Measurements from ENCODE around the gene AFF3. TPM values are rescaled to one million over a fixed set of nuclear protein-coding genes. Genes with fewer than 3 reads are reported as not detected.

The AFF3 gene
- total RNA-seq, 4 donors from 2014 or later = 8.5 to 77.2 (median 27.1) TPM

DNA sequence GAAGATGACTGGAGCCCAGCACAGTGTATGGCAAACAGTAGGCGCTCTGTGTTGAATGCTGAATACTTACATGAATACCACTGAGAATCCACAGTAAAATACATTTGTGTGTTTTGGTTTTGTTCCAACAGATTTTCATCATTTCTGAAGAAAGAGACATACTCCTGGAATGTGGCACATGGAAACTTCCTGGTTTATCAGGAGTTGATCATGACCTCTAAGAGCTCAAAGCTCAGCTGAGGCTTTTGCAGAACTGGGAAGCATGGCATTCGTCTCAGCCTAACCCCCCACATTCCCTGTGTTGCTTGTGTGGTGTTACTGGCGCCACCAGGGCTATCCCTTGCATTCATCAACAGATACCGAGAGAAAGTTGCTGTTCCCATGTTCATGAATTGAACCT is 335.6 kb downstream of the AFF3 start:
- H3K36me3 ChIP-seq = no peaks in the 10 kb centered on the region
- no peaks in the 10 kb centered on the region for H3K27me3 ChIP-seq
- H3K27ac ChIP-seq = no peak overlapping the region
- DNase-seq = no peak
- TF ChIP-seq, protein P1, sequence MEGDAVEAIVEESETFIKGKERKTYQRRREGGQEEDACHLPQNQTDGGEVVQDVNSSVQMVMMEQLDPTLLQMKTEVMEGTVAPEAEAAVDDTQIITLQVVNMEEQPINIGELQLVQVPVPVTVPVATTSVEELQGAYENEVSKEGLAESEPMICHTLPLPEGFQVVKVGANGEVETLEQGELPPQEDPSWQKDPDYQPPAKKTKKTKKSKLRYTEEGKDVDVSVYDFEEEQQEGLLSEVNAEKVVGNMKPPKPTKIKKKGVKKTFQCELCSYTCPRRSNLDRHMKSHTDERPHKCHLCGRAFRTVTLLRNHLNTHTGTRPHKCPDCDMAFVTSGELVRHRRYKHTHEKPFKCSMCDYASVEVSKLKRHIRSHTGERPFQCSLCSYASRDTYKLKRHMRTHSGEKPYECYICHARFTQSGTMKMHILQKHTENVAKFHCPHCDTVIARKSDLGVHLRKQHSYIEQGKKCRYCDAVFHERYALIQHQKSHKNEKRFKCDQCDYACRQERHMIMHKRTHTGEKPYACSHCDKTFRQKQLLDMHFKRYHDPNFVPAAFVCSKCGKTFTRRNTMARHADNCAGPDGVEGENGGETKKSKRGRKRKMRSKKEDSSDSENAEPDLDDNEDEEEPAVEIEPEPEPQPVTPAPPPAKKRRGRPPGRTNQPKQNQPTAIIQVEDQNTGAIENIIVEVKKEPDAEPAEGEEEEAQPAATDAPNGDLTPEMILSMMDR (IDR thresholded peaks at IDR 0.05) = no peak
- no peak for TF ChIP-seq POLR2A (IDR thresholded peaks at IDR 0.05)
- H3K4me3 ChIP-seq = no peak overlapping the region
- no peaks in the 10 kb centered on the region for H3K9me3 ChIP-seq
- H3K4me1 ChIP-seq = no peaks in the 10 kb centered on the region
- intact Hi-C loops (cut with DNase I; ENCODE audit: low total_unique reads) = no loop called here

DNA sequence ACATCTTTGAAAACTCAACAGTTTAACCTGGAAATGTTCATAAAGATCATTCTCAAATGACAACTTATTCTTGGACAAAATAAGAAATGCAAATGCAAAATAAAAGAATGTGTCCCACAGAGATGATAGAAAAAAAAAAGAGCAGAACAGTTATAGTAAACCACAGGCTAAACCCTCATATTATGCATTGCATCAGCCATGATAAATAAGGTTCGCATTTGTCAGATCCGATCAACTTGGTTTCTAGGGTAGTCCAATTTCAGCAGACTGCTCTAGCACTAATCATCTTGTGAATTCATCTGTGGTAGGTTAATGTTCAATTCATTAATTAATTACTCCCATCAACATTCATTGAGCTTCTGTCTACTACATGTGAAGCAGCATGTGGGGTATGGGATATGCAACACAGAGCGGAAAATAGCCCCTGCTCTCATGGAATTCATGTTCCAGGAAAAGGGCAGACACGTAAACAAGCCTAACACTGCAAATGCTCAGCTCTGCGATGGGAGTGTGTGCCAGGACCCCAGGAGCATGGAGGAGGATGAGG is 336.4 kb downstream of the AFF3 start:
- DNase-seq = no peak
- TF ChIP-seq, protein P1 (IDR thresholded peaks at IDR 0.05) = no peak
- no peak for TF ChIP-seq POLR2A (IDR thresholded peaks at IDR 0.05)
- H3K36me3 ChIP-seq = no peaks in the 10 kb centered on the region
- H3K4me3 ChIP-seq = no peak overlapping the region
- H3K27me3 ChIP-seq = no peaks in the 10 kb centered on the region
- intact Hi-C loops (cut with DNase I; ENCODE audit: low total_unique reads) = no loop called here
- no peaks in the 10 kb centered on the region for H3K4me1 ChIP-seq
- no peak overlapping the region for H3K27ac ChIP-seq
- no peaks in the 10 kb centered on the region for H3K9me3 ChIP-seq

DNA sequence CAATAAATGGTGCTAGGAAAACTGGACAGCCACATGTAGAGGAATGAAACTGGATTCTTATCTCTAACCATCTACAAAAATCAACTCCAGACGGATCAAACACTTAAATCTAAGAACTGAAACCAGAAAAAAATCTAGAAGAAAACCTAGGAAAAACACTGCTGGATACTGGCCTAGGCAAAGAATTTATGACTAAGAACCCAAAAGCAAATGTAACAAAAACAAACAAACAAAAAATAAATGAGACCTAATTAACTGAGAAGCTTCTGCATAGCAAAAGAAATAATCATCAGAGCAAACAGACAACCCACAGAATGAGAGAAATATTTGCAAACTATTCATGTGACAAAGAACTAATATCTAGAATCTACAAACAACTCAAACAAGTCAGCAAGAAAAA is 338.5 kb downstream of the AFF3 start:
- intact Hi-C loops (cut with DNase I; ENCODE audit: low total_unique reads) = no loop called here
- TF ChIP-seq, protein P1 (IDR thresholded peaks at IDR 0.05) = no peak
- TF ChIP-seq POLR2A (IDR thresholded peaks at IDR 0.05) = no peak

DNA sequence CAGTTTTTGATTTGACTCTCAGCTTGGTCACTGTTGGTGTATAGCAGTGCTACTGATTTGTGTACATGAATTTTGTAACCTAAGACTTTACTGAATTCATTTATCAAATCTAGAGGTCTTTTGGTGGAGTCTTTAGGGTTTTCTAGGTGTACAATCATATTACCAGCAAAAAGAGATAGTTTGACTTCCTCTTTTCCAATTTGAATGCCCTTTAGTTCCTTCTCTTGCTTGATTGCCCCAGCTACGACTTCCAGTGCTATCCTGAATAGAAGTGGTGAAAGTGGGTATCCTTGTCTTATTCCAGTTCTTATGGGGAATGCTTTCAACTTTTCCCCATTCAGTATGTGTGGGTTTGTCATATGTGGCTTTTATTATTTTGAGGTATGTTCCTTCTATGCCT is 339.7 kb downstream of the AFF3 start:
- no peaks in the 10 kb centered on the region for H3K9me3 ChIP-seq
- H3K36me3 ChIP-seq = no peaks in the 10 kb centered on the region
- no peak for DNase-seq
- H3K4me3 ChIP-seq = no peak overlapping the region
- intact Hi-C loops (cut with DNase I; ENCODE audit: low total_unique reads) = no loop called here
- H3K4me1 ChIP-seq = no peaks in the 10 kb centered on the region
- no peaks in the 10 kb centered on the region for H3K27me3 ChIP-seq
- no peak for TF ChIP-seq POLR2A (IDR thresholded peaks at IDR 0.05)
- TF ChIP-seq, protein P1 (IDR thresholded peaks at IDR 0.05) = no peak
- no peak overlapping the region for H3K27ac ChIP-seq

More for the DNA sequence above, 338.5 kb downstream of the AFF3 start:
- DNase-seq = no peak
- Histone ChIP-seq H3K4me1 (no peaks in the 10 kb centered on the region), H3K27me3 (no peaks in the 10 kb centered on the region), H3K36me3 (no peaks in the 10 kb centered on the region), H3K9me3 (no peaks in the 10 kb centered on the region), H3K4me3 (no peak overlapping the region), H3K27ac (no peak overlapping the region)

DNA sequence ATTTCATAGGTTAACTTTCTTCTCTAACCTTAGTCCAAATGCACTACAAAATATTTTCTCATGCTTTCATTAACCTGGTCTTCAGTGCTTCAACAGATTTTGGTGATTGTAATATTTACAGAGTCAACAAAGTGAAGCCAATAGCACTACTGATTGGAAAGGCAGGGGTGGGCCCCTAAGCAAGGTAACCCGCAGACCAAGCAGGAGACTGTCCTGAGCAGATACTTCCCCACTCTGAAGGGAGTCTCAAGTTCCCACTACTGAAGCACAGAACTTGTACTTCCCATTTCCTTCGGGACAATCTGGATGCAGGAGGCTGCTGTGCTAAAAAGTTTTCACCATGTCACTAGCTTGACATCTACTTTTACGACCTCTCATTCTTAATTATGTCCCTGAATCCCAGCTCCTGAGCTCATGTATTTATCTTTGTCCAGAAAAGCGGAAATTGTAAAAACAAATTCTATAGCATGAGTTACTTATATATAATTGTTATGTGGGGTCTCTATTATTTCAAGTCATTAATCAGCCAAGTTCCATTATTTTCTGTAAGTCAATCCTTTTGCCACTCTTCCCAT is 341.0 kb downstream of the AFF3 start:
- intact Hi-C loops (cut with DNase I; ENCODE audit: low total_unique reads) = no loop called here
- H3K4me1 ChIP-seq = no peaks in the 10 kb centered on the region
- H3K36me3 ChIP-seq = no peaks in the 10 kb centered on the region
- no peak for DNase-seq
- H3K27ac ChIP-seq = no peak overlapping the region
- H3K4me3 ChIP-seq = no peak overlapping the region
- TF ChIP-seq, protein P1 (IDR thresholded peaks at IDR 0.05) = no peak
- no peak for TF ChIP-seq POLR2A (IDR thresholded peaks at IDR 0.05)
- no peaks in the 10 kb centered on the region for H3K27me3 ChIP-seq
- no peaks in the 10 kb centered on the region for H3K9me3 ChIP-seq

Data from uterus (tissue), 4 donors.